ENCODE data around the gene FHOD1.

DNA sequence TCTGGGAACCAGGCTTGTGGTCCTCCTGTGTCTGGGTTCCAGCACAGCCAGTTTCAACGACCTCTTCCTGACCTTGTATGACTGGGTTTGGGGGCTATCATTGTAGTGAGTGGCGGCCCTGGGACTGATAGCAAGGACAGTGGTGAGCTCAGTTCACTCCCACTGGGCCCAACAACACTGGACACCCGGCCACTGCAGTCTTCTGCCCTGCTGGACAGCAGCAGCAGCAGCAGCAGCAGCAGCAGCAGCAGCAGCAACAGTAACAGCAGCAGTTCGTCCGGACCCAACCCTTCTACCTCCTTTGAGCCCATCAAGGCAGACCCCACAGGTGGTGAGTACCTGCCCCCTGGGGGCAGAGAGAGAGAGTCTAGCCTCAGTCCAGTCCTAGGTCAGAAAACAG lies 51.6 kb downstream of the FHOD1 start:
- TF ChIP-seq, protein P1, sequence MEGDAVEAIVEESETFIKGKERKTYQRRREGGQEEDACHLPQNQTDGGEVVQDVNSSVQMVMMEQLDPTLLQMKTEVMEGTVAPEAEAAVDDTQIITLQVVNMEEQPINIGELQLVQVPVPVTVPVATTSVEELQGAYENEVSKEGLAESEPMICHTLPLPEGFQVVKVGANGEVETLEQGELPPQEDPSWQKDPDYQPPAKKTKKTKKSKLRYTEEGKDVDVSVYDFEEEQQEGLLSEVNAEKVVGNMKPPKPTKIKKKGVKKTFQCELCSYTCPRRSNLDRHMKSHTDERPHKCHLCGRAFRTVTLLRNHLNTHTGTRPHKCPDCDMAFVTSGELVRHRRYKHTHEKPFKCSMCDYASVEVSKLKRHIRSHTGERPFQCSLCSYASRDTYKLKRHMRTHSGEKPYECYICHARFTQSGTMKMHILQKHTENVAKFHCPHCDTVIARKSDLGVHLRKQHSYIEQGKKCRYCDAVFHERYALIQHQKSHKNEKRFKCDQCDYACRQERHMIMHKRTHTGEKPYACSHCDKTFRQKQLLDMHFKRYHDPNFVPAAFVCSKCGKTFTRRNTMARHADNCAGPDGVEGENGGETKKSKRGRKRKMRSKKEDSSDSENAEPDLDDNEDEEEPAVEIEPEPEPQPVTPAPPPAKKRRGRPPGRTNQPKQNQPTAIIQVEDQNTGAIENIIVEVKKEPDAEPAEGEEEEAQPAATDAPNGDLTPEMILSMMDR (IDR thresholded peaks at IDR 0.05): no peak
- no peak for TF ChIP-seq POLR2A (IDR thresholded peaks at IDR 0.05)
